SJCRH30 (cell line): ENCODE measurements around the gene DNAJC5G. TPM values are rescaled to one million over a fixed set of nuclear protein-coding genes. Genes with fewer than 3 reads are reported as not detected.

Experiments used
- DNase-seq, 2 experiments: peaks; one replicate each; pipeline ENCODE4 v3.0.0-alpha.2; 2015 to 2020
- H3K27ac ChIP-seq: fragments of 250-450 bp; sonication (Bioruptor Pico); 2 replicates; pipeline ENCODE4 v1.5.1; 2020; ENCODE audit warnings: mild to moderate bottlenecking, moderate library complexity
- H3K27me3 ChIP-seq: fragments of 250-450 bp; sonication (Bioruptor Pico); 2 replicates; pipeline ENCODE4 v1.5.1; 2020; ENCODE audit warnings: mild to moderate bottlenecking, moderate library complexity
- H3K36me3 ChIP-seq: fragments of 250-450 bp; sonication (Bioruptor Pico); 2 replicates; pipeline ENCODE4 v1.5.1; 2020; ENCODE audit warnings: mild to moderate bottlenecking, moderate library complexity
- H3K4me1 ChIP-seq: fragments of 250-450 bp; sonication (Bioruptor Pico); 2 replicates; pipeline ENCODE4 v1.5.1; 2020; ENCODE audit warnings: mild to moderate bottlenecking, moderate library complexity
- H3K4me3 ChIP-seq: fragments of 250-450 bp; sonication (Bioruptor Pico); 2 replicates; pipeline ENCODE4 v1.5.1; 2020; ENCODE audit warnings: mild to moderate bottlenecking, moderate library complexity
- H3K9me3 ChIP-seq: fragments of 250-450 bp; sonication (Bioruptor Pico); replicated peaks from 2 replicates; pipeline ENCODE4 v1.5.1; 2020; ENCODE audit warnings: mild to moderate bottlenecking, moderate library complexity
- total RNA-seq: library from RNA; depleted of rRNA; stranded (reverse); fragments of >200 nt; shearing (Covaris generic); gene quantifications from 2 replicates; pipeline ENCODE4 v1.2.3, GENCODE V29; 2014; rRNA removed

Gene DNAJC5G
- total RNA-seq, result not detected in 2 replicates

DNA sequence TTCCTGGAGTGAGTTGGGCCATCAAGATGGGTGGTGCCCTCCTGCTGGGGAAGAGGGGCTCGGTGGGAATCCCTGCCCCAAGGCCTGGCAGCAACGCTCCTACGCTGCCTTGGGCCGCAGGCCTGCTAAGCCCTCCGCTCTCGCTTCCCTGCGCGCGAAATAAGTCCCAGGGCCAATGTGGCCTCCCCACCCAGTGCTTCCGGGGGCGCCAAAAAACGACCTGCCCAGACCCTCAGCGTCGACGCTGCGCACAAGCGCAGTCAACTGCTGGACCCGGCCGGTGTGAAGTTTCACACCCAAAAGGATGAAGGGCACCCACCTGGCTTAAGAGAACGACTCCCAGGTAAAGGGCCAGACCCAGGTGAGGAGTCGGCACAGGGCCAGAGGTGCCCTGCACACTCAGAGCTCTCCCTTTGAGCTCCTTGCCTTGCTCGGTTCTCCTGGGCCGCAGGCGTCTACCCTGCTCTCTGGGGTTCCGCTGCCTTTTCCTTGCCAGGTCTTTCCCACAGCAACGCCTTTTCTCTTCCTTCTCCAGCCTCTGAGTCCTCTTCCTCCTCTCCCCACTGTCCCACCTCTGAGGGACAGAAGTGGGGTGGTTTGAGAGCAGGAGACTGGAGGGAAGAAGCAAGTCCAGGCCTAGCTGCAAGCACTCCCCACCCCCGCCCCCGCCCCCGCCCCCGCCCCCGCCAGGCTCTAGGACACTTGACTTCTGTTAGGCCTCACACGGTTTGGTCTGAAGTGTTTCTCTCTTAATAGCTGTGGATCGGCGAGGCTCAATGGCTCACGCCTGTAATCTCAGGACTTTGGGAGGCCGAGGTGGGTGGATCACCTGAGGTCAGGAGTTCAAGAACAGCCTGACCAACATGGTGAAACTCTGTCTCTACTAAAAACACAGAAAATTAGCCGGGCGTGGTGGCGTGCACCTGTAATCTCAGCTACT is at the start of gene DNAJC5G:
Gene DNAJC5G (plus strand): TSS at position 223 of the 940 bp plus-strand sequence. CDS start 1,296 bp downstream, outside the sequence.
- no peak for DNase-seq
- Histone ChIP-seq H3K4me1 (no peaks in the 10 kb centered on the region), H3K27ac (no peak within 1 kb of the TSS), H3K4me3 (no peak within 1 kb of the TSS), H3K36me3 (no peaks in the 10 kb centered on the region), H3K27me3 (peaks cover 28% of the 10 kb centered on the region), H3K9me3 (no peaks in the 10 kb centered on the region)

- Histone ChIP-seq H3K4me1 (no peaks in the 10 kb centered on the region), H3K4me3 (no peak overlapping the region), H3K27me3 (no peaks in the 10 kb centered on the region), H3K27ac (no peak overlapping the region), H3K9me3 (no peaks in the 10 kb centered on the region), H3K36me3 (peaks cover 91% of the 10 kb centered on the region)
- no peak for DNase-seq
Measured at GRCh38 chr2:27225526-27225925, 49.7 kb upstream of the DNAJC5G start.

DNA sequence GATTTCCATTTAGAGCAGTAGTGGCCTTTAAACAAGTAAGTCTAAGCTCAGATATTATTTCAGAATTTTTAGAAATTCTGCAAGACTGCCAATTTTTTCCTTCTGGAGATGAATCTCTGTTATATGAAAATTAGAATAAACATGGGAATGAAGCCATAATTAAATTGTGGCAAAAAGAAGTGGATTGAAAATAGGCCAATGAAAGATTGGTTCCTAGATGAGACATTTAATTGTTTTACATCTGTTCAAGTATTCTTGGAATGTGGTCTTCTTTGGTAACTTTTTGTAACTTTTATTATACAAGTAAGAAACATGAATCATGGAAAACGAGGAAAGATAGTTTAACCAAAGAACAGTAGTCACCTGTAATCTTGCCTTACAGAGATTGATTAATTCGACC is 47.7 kb upstream of the DNAJC5G start:
- peaks cover 93% of the 10 kb centered on the region for H3K36me3 ChIP-seq
- no peaks in the 10 kb centered on the region for H3K9me3 ChIP-seq
- H3K4me3 ChIP-seq, result no peak overlapping the region
- DNase-seq, result no peak
- no peaks in the 10 kb centered on the region for H3K27me3 ChIP-seq
- no peaks in the 10 kb centered on the region; the same call in 1 of the 2 replicates for H3K4me1 ChIP-seq
- H3K27ac ChIP-seq, result no peak overlapping the region

GRCh38 chr2:27231921-27232320 is 43.3 kb upstream of the DNAJC5G start:
- Histone ChIP-seq H3K27me3 (no peaks in the 10 kb centered on the region), H3K4me1 (no peaks in the 10 kb centered on the region; the same call in 1 of the 2 replicates), H3K4me3 (no peak overlapping the region), H3K36me3 (peaks cover 94% of the 10 kb centered on the region), H3K27ac (peak overlapping the region; percentile 39), H3K9me3 (no peaks in the 10 kb centered on the region)
- DNase-seq, result peak; percentile 40 to 47

DNA sequence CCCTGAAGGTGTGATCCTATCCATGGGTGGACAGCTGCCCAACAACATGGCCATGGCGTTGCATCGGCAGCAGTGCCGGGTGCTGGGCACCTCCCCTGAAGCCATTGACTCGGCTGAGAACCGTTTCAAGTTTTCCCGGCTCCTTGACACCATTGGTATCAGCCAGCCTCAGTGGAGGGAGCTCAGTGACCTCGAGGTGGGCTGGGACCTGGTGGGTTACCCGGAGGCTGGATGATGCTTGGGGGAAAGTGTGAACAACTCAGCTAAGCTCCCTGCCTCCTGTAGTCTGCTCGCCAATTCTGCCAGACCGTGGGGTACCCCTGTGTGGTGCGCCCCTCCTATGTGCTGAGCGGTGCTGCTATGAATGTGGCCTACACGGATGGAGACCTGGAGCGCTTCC is 41.9 kb upstream of the DNAJC5G start:
- no peak overlapping the region for H3K4me3 ChIP-seq
- no peak for DNase-seq
- no peak overlapping the region for H3K27ac ChIP-seq
- H3K4me1 ChIP-seq, result no peaks in the 10 kb centered on the region; the same call in 1 of the 2 replicates
- H3K27me3 ChIP-seq, result no peaks in the 10 kb centered on the region
- peaks cover 95% of the 10 kb centered on the region for H3K36me3 ChIP-seq
- no peaks in the 10 kb centered on the region for H3K9me3 ChIP-seq

GRCh38 chr2:27236136-27236535 is 39.1 kb upstream of the DNAJC5G start:
- Histone ChIP-seq H3K27ac (no peak overlapping the region), H3K9me3 (no peaks in the 10 kb centered on the region), H3K27me3 (no peaks in the 10 kb centered on the region), H3K4me3 (no peak overlapping the region), H3K4me1 (no peaks in the 10 kb centered on the region; the same call in 1 of the 2 replicates), H3K36me3 (peaks cover 97% of the 10 kb centered on the region)
- DNase-seq, result no peak

- Histone ChIP-seq H3K27ac (no peak overlapping the region), H3K9me3 (no peaks in the 10 kb centered on the region), H3K36me3 (peaks cover 97% of the 10 kb centered on the region), H3K4me3 (no peak overlapping the region), H3K27me3 (no peaks in the 10 kb centered on the region), H3K4me1 (peaks cover 2% of the 10 kb centered on the region)
- DNase-seq, result no peak
Measured at GRCh38 chr2:27236626-27237025, 38.6 kb upstream of the DNAJC5G start.

- H3K36me3 ChIP-seq, result peaks cover 95% of the 10 kb centered on the region
- H3K4me3 ChIP-seq, result no peak overlapping the region
- H3K9me3 ChIP-seq, result no peaks in the 10 kb centered on the region
- no peak for DNase-seq
- no peak overlapping the region for H3K27ac ChIP-seq
- no peaks in the 10 kb centered on the region for H3K27me3 ChIP-seq
- H3K4me1 ChIP-seq, result peaks cover 10% of the 10 kb centered on the region
Measured at GRCh38 chr2:27237341-27237945, 37.8 kb upstream of the DNAJC5G start.

DNA sequence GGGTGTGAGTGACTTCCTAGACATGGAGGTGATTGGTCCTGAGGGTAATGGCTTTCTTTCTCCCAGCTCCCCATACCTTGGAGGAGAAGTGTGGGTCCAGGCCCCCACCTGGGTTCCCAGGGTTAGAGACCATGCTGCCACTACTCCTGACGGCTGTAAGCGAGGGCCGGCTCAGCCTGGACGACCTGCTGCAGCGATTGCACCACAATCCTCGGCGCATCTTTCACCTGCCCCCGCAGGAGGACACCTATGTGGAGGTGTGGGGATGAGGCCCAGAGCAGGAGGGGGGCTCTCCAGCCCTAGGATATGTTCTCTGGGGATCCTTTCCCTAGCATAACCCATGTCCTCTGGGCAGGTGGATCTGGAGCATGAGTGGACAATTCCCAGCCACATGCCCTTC is 36.3 kb upstream of the DNAJC5G start:
- Histone ChIP-seq H3K27me3 (no peaks in the 10 kb centered on the region), H3K27ac (no peak overlapping the region), H3K4me3 (no peak overlapping the region), H3K4me1 (peaks cover 15% of the 10 kb centered on the region), H3K9me3 (no peaks in the 10 kb centered on the region), H3K36me3 (peaks cover 94% of the 10 kb centered on the region)
- no peak for DNase-seq

- H3K4me1 ChIP-seq, result peaks cover 15% of the 10 kb centered on the region
Measured at GRCh38 chr2:27240406-27240805, 34.8 kb upstream of the DNAJC5G start.

DNA sequence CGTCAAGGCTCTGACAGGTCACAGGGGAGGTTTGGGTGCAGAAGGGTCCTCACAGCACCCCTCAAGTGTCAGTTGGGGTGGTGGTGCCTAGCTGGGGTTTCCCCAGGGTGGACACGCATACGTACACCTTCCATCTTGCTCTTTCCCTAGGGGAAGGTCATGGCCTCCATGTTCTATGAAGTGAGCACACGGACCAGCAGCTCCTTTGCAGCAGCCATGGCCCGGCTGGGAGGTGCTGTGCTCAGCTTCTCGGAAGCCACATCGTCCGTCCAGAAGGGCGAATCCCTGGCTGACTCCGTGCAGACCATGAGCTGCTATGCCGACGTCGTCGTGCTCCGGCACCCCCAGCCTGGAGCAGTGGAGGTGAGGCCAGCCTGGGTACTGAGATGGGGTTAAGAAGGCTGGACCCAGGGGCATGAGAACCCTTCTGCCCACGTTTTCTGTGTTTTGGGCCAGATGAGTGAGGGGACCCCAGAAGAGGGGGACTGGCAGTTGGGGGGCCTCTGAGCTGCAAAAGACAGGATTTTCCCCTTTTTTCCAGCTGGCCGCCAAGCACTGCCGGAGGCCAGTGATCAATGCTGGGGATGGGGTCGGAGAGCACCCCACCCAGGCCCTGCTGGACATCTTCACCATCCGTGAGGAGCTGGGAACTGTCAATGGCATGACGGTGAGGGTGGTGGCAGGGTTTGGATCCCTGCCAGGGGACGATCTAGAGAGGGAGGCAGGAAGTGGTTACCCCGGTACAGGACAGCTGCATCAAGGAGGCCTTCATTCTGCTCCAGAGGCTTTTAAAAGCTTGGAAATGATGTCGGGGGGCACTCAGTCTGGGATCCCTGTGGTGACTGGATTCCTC is 33.2 kb upstream of the DNAJC5G start:
- peak; percentile 85 to 89 for DNase-seq
- peak overlapping the region; percentile 57 for H3K27ac ChIP-seq
- no peaks in the 10 kb centered on the region for H3K27me3 ChIP-seq
- peaks cover 81% of the 10 kb centered on the region for H3K36me3 ChIP-seq
- no peak overlapping the region for H3K4me3 ChIP-seq
- no peaks in the 10 kb centered on the region for H3K9me3 ChIP-seq
- H3K4me1 ChIP-seq, result peaks cover 15% of the 10 kb centered on the region

More at GRCh38 chr2:27240406-27240805, 34.8 kb upstream of the DNAJC5G start:
- Histone ChIP-seq H3K27me3 (no peaks in the 10 kb centered on the region), H3K27ac (no peak overlapping the region), H3K4me3 (no peak overlapping the region), H3K9me3 (no peaks in the 10 kb centered on the region), H3K36me3 (peaks cover 92% of the 10 kb centered on the region)
- no peak for DNase-seq

DNA sequence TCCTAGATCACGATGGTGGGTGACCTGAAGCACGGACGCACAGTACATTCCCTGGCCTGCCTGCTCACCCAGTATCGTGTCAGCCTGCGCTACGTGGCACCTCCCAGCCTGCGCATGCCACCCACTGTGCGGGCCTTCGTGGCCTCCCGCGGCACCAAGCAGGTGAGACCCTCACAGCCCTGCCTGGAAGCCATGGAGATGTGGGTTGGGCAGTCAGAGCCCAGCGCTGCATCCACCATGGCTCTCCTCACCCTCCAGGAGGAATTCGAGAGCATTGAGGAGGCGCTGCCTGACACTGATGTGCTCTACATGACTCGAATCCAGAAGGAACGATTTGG is 32.6 kb upstream of the DNAJC5G start:
- peaks cover 75% of the 10 kb centered on the region for H3K36me3 ChIP-seq
- no peaks in the 10 kb centered on the region for H3K9me3 ChIP-seq
- H3K27me3 ChIP-seq, result no peaks in the 10 kb centered on the region
- peaks cover 15% of the 10 kb centered on the region for H3K4me1 ChIP-seq
- peak overlapping the region; percentile 57 for H3K27ac ChIP-seq
- H3K4me3 ChIP-seq, result no peak overlapping the region
- DNase-seq, result no peak

GRCh38 chr2:27243391-27244130 is 31.7 kb upstream of the DNAJC5G start:
- no peaks in the 10 kb centered on the region for H3K9me3 ChIP-seq
- H3K4me3 ChIP-seq, result no peak overlapping the region
- peaks cover 66% of the 10 kb centered on the region for H3K36me3 ChIP-seq
- peaks cover 4% of the 10 kb centered on the region; the same call in 1 of the 2 replicates for H3K27me3 ChIP-seq
- H3K27ac ChIP-seq, result no peak overlapping the region
- peaks cover 15% of the 10 kb centered on the region for H3K4me1 ChIP-seq
- DNase-seq, result no peak

DNA sequence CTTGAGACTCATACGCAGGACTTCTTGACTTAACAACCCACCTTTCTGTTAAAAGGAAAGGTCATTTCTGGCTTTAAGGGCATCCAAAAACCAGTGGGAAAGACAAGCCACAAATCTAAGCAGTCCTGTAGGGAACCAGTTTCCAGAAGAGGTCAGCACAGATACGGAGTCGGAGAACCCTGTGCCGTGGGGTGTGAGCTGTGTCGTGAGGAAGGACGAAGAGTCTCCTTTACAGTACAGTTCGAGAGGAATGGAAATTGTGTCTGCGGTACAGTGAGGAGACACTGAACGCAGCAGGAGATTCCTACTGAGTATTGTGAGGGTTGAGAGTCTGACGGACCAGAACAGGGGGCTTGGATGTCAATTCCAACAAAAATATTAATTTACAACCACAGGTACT is 30.1 kb upstream of the DNAJC5G start:
- Histone ChIP-seq H3K27me3 (peaks cover 12% of the 10 kb centered on the region; the same call in 1 of the 2 replicates), H3K4me1 (peaks cover 20% of the 10 kb centered on the region), H3K9me3 (no peaks in the 10 kb centered on the region), H3K36me3 (peaks cover 52% of the 10 kb centered on the region), H3K4me3 (no peak overlapping the region), H3K27ac (no peak overlapping the region)
- DNase-seq, result no peak
